ENCODE measurements around the gene CABYR.
"Not testable (repeated sequence)": the region's sequence is repeated elsewhere in the genome, so short reads cannot be mapped to it uniquely, and the experiment has no call there.

The CABYR gene

GRCh38 chr18:24130494-24130893 lies 8.4 kb upstream of the CABYR start:
- no peak for DNase-seq

GRCh38 chr18:24136967-24137373 lies 1.9 kb upstream of the CABYR start:
- no peak for DNase-seq

- DNase-seq = no peak
Observed at GRCh38 chr18:24138409-24138788, 463 bp upstream of the CABYR start.

GRCh38 chr18:24140697-24141096 lies 1.8 kb downstream of the CABYR start:
- DNase-seq = no peak

GRCh38 chr18:24142376-24142775 lies 3.5 kb downstream of the CABYR start:
- no peak for DNase-seq

GRCh38 chr18:24149591-24149990 lies 10.7 kb downstream of the CABYR start:
- DNase-seq = not testable (repeated sequence)

- DNase-seq = no peak
Observed at GRCh38 chr18:24153397-24153796, 14.5 kb downstream of the CABYR start.

- no peak for DNase-seq
Observed at GRCh38 chr18:24157855-24158254, 19.0 kb downstream of the CABYR start.

GRCh38 chr18:24160086-24160485 lies 21.2 kb downstream of the CABYR start:
- no peak for DNase-seq

GRCh38 chr18:24161304-24161703 lies 22.4 kb downstream of the CABYR start:
- DNase-seq = no peak

GRCh38 chr18:24168496-24168895 lies 29.6 kb downstream of the CABYR start:
- DNase-seq = no peak

GRCh38 chr18:24170360-24170759 lies 31.5 kb downstream of the CABYR start:
- DNase-seq = no peak

- DNase-seq = no peak
Observed at GRCh38 chr18:24173997-24174396, 35.1 kb downstream of the CABYR start.

- no peak for DNase-seq
Observed at GRCh38 chr18:24176727-24177416, 38.0 kb downstream of the CABYR start.

- DNase-seq = no peak
Observed at GRCh38 chr18:24177499-24178133, 38.8 kb downstream of the CABYR start.

GRCh38 chr18:24180048-24180447 lies 41.2 kb downstream of the CABYR start:
- DNase-seq = no peak

- DNase-seq = no peak
Observed at GRCh38 chr18:24181806-24182205, 42.9 kb downstream of the CABYR start.

- DNase-seq = no peak
Observed at GRCh38 chr18:24185805-24186204, 46.9 kb downstream of the CABYR start.

- no peak for DNase-seq
Observed at GRCh38 chr18:24187049-24187448, 48.2 kb downstream of the CABYR start.

GRCh38 chr18:24187689-24188088 lies 48.8 kb downstream of the CABYR start:
- DNase-seq = no peak

GRCh38 chr18:24188120-24188519 lies 49.3 kb downstream of the CABYR start:
- no peak for DNase-seq

- DNase-seq = no peak
Observed at GRCh38 chr18:24189007-24189528, 50.2 kb downstream of the CABYR start.

- DNase-seq = no peak
Observed at GRCh38 chr18:24189664-24190346, 50.9 kb downstream of the CABYR start.

GRCh38 chr18:24190590-24190989 lies 51.7 kb downstream of the CABYR start:
- no peak for DNase-seq

Data from activated CD4-positive, alpha-beta T cell treated with anti-CD3 and anti-CD28 coated beads for 1 hour (primary cell).